ENCODE measurements around the gene PTPRN2. TPM values are rescaled to one million over a fixed set of nuclear protein-coding genes. Genes with fewer than 3 reads are reported as not detected.

Gene PTPRN2
- total RNA-seq, 2 experiments from 2014 or later: 0.70 TPM; not detected in 1

- no peaks in the 10 kb centered on the region for H3K36me3 ChIP-seq (ENCODE audit: insufficient read depth, low read length)
- BruUV-seq (replicated peaks): no TSS peak
- H3K9me3 ChIP-seq (ENCODE audit: low read length): peaks cover 6% of the 10 kb centered on the region; the same call in 1 of the 2 replicates
- H3K27ac ChIP-seq (ENCODE audit: low read depth, low read length, poor library complexity, severe bottlenecking): no peak overlapping the region
- no peaks in the 10 kb centered on the region for H4K20me1 ChIP-seq (ENCODE audit: insufficient read depth, low read length)
- H3K79me2 ChIP-seq (ENCODE audit: insufficient read depth, low read depth, low read length): no peaks in the 10 kb centered on the region
- H3K4me3 ChIP-seq (ENCODE audit: low read depth, low read length, poor library complexity, severe bottlenecking): no peak overlapping the region
- no peaks in the 10 kb centered on the region for H3K9me2 ChIP-seq (ENCODE audit: insufficient read depth, low read length)
- H3K4me2 ChIP-seq (ENCODE audit: low read length): no peak overlapping the region
- ChIA-PET POLR2A (no interaction called here), CTCF (ENCODE audit: unreplicated experiment) (no interaction called here)
- intact Hi-C loops (cut with micrococcal nuclease; ENCODE audit: unreplicated experiment): no loop called here
- no peak for DNase-seq (ENCODE audit: low spot score)
- H2AFZ ChIP-seq (ENCODE audit: low read length): no peak overlapping the region
- TF ChIP-seq EZH2phosphoT487 (IDR thresholded peaks at IDR 0.05; ENCODE audit: borderline replicate concordance, low read depth, low read length) (no peak), CTCF (conservative IDR thresholded peaks at IDR 0.05; ENCODE audit: low read length) (no peak)
- H3K4me1 ChIP-seq (ENCODE audit: insufficient read depth, low read length, poor library complexity, severe bottlenecking): no peaks in the 10 kb centered on the region
Measured at GRCh38 chr7:158126661-158127060, 461.0 kb downstream of the PTPRN2 start.

GRCh38 chr7:158125721-158126120 lies 461.9 kb downstream of the PTPRN2 start:
- no peaks in the 10 kb centered on the region for H3K4me1 ChIP-seq (ENCODE audit: insufficient read depth, low read length, poor library complexity, severe bottlenecking)
- no peaks in the 10 kb centered on the region for H3K79me2 ChIP-seq (ENCODE audit: insufficient read depth, low read depth, low read length)
- TF ChIP-seq EZH2phosphoT487 (IDR thresholded peaks at IDR 0.05; ENCODE audit: borderline replicate concordance, low read depth, low read length): no peak
- no peak for TF ChIP-seq CTCF (conservative IDR thresholded peaks at IDR 0.05; ENCODE audit: low read length)
- ChIA-PET CTCF (ENCODE audit: unreplicated experiment) (no interaction called here), POLR2A (no interaction called here)
- H3K9me2 ChIP-seq (ENCODE audit: insufficient read depth, low read length): no peaks in the 10 kb centered on the region
- H3K4me3 ChIP-seq (ENCODE audit: low read depth, low read length, poor library complexity, severe bottlenecking): no peak overlapping the region
- H3K27ac ChIP-seq (ENCODE audit: low read depth, low read length, poor library complexity, severe bottlenecking): no peak overlapping the region
- H3K4me2 ChIP-seq (ENCODE audit: low read length): no peak overlapping the region
- no peaks in the 10 kb centered on the region for H4K20me1 ChIP-seq (ENCODE audit: insufficient read depth, low read length)
- intact Hi-C loops (cut with micrococcal nuclease; ENCODE audit: unreplicated experiment): no loop called here
- H3K9me3 ChIP-seq (ENCODE audit: low read length): 0 out of 2 replicates have a peak, but pooled peaks cover 4% of the 10 kb centered on the region
- H2AFZ ChIP-seq (ENCODE audit: low read length): no peak overlapping the region
- DNase-seq (ENCODE audit: low spot score): no peak
- BruUV-seq (replicated peaks): no TSS peak
- no peaks in the 10 kb centered on the region for H3K36me3 ChIP-seq (ENCODE audit: insufficient read depth, low read length)

- TF ChIP-seq EZH2phosphoT487 (IDR thresholded peaks at IDR 0.05; ENCODE audit: borderline replicate concordance, low read depth, low read length) (no peak), CTCF (conservative IDR thresholded peaks at IDR 0.05; ENCODE audit: low read length) (no peak)
- Histone ChIP-seq H3K9me2 (ENCODE audit: insufficient read depth, low read length) (no peaks in the 10 kb centered on the region), H3K79me2 (ENCODE audit: insufficient read depth, low read depth, low read length) (no peaks in the 10 kb centered on the region), H3K4me2 (ENCODE audit: low read length) (no peak overlapping the region), H3K9me3 (ENCODE audit: low read length) (no peaks in the 10 kb centered on the region), H2AFZ (ENCODE audit: low read length) (no peak overlapping the region), H4K20me1 (ENCODE audit: insufficient read depth, low read length) (no peaks in the 10 kb centered on the region), H3K27ac (ENCODE audit: low read depth, low read length, poor library complexity, severe bottlenecking) (no peak overlapping the region), H3K36me3 (ENCODE audit: insufficient read depth, low read length) (no peaks in the 10 kb centered on the region), H3K4me3 (ENCODE audit: low read depth, low read length, poor library complexity, severe bottlenecking) (no peak overlapping the region), H3K4me1 (ENCODE audit: insufficient read depth, low read length, poor library complexity, severe bottlenecking) (no peaks in the 10 kb centered on the region)
- no peak for DNase-seq (ENCODE audit: low spot score)
- ChIA-PET POLR2A (interaction anchor here (0.6 kb wide), 1 partner anchor 1628 kb away, joined by 4 read pairs; no protein-coding TSS in a partner anchor), CTCF (ENCODE audit: unreplicated experiment) (no interaction called here)
- intact Hi-C loops (cut with micrococcal nuclease; ENCODE audit: unreplicated experiment): no loop called here
- BruUV-seq (replicated peaks): no TSS peak
Measured at GRCh38 chr7:158125091-158125490, 462.5 kb downstream of the PTPRN2 start.

Measured in OCI-LY7 (cell line).